H9 (cell line): Measurements from ENCODE around the gene TIGD3. TPM values are rescaled to one million over a fixed set of nuclear protein-coding genes. Genes with fewer than 3 reads are reported as not detected.
"Not testable (repeated sequence)": the region's sequence is repeated elsewhere in the genome, so short reads cannot be mapped to it uniquely, and the experiment has no call there.

Experiments used
- DNase-seq: peaks from one replicate; pipeline ENCODE4 v3.0.0-alpha.2; 2017
- H2AFZ ChIP-seq: one replicate; pipeline ENCODE4 v1.6.1; 2013; ENCODE audit warnings: mild to moderate bottlenecking, low read length, control low read depth, moderate library complexity
- H2AK5ac ChIP-seq: 2 replicates; pipeline ENCODE4 v1.6.1; 2013; ENCODE audit warnings: low read length, control low read depth, mixed read lengths; ENCODE audit not compliant: insufficient read length
- H2BK120ac ChIP-seq: one replicate; pipeline ENCODE4 v1.6.1; 2013; ENCODE audit warnings: low read depth, mild to moderate bottlenecking, low read length, control low read depth, inconsistent platforms; ENCODE audit not compliant: poor library complexity, severe bottlenecking
- H2BK12ac ChIP-seq: 2 replicates; pipeline ENCODE4 v1.6.1; 2013; ENCODE audit warnings: low read length, control low read depth, mixed read lengths, low read depth; ENCODE audit not compliant: insufficient read length
- H2BK15ac ChIP-seq: 2 replicates; pipeline ENCODE4 v1.6.1; 2013; ENCODE audit warnings: low read depth, low read length, control low read depth
- H2BK20ac ChIP-seq: one replicate; pipeline ENCODE4 v1.6.1; 2013; ENCODE audit warnings: low read depth, mild to moderate bottlenecking, low read length, control low read depth, inconsistent platforms; ENCODE audit not compliant: poor library complexity, severe bottlenecking
- H2BK5ac ChIP-seq: 2 replicates; pipeline ENCODE4 v1.6.1; 2013; ENCODE audit warnings: low read length, control low read depth, mixed read lengths; ENCODE audit not compliant: insufficient read length
- H3K14ac ChIP-seq: 2 replicates; pipeline ENCODE4 v1.6.1; 2013; ENCODE audit warnings: low read length, control low read depth; ENCODE audit not compliant: insufficient read depth
- H3K18ac ChIP-seq: 2 replicates; pipeline ENCODE4 v1.6.1; 2013; ENCODE audit warnings: low read depth, mild to moderate bottlenecking, mixed read lengths, low read length, control low read depth; ENCODE audit not compliant: insufficient read length
- H3K23ac ChIP-seq: 2 replicates; pipeline ENCODE4 v1.6.1; 2013; ENCODE audit warnings: low read length, control low read depth, mixed read lengths, low read depth; ENCODE audit not compliant: insufficient read length
- H3K23me2 ChIP-seq: 2 replicates; pipeline ENCODE4 v1.6.1; 2013; ENCODE audit warnings: low read depth, mild to moderate bottlenecking, mixed read lengths, low read length, control low read depth; ENCODE audit not compliant: insufficient read length, poor library complexity, severe bottlenecking
- H3K27ac ChIP-seq: 2 replicates; pipeline ENCODE4 v1.5.1; 2013; ENCODE audit warnings: low read length, control low read depth, mixed read lengths, low read depth; ENCODE audit not compliant: insufficient read length
- H3K27me3 ChIP-seq: 2 replicates; pipeline ENCODE4 v1.6.1; 2013; ENCODE audit warnings: low read length, control low read depth, inconsistent platforms; ENCODE audit not compliant: insufficient read depth
- H3K4ac ChIP-seq: 2 replicates; pipeline ENCODE4 v1.6.1; 2013; ENCODE audit warnings: low read depth, mild to moderate bottlenecking, control low read depth, inconsistent platforms, low read length, moderate library complexity
- H3K4me1 ChIP-seq: 2 replicates; pipeline ENCODE4 v1.6.1; 2013; ENCODE audit warnings: low read length, control low read depth, inconsistent platforms; ENCODE audit not compliant: insufficient read depth
- H3K4me2 ChIP-seq: 2 replicates; pipeline ENCODE4 v1.6.1; 2013; ENCODE audit warnings: low read length, control low read depth, mixed read lengths; ENCODE audit not compliant: insufficient read length, insufficient read depth
- H3K56ac ChIP-seq: 2 replicates; pipeline ENCODE4 v1.6.1; 2013; ENCODE audit warnings: low read depth, mild to moderate bottlenecking, mixed read lengths, low read length, control low read depth; ENCODE audit not compliant: insufficient read length
- H3K79me1 ChIP-seq: 2 replicates; pipeline ENCODE4 v1.6.1; 2013; ENCODE audit warnings: low read depth, mild to moderate bottlenecking, moderate library complexity, low read length, control low read depth, inconsistent platforms; ENCODE audit not compliant: insufficient read depth, poor library complexity, severe bottlenecking
- H3K79me2 ChIP-seq: 2 replicates; pipeline ENCODE4 v1.6.1; 2013; ENCODE audit warnings: low read length, control low read depth, inconsistent platforms; ENCODE audit not compliant: insufficient read depth
- H3K9ac ChIP-seq: 2 replicates; pipeline ENCODE4 v1.6.1; 2013; ENCODE audit warnings: low read length, control low read depth, mixed read lengths; ENCODE audit not compliant: insufficient read length; ENCODE audit errors: extremely low read depth
- H3K9me3 ChIP-seq: one replicate; pipeline ENCODE4 v1.6.1; 2013; ENCODE audit warnings: low read depth, low read length, inconsistent platforms; ENCODE audit not compliant: control insufficient read depth
- H3T11ph ChIP-seq: one replicate; pipeline ENCODE4 v1.6.1; 2013; ENCODE audit warnings: mild to moderate bottlenecking, low read length, control low read depth, inconsistent platforms
- H4K20me1 ChIP-seq: one replicate; pipeline ENCODE4 v1.6.1; 2013; ENCODE audit not compliant: control insufficient read depth, insufficient read length, insufficient read depth
- H4K5ac ChIP-seq: 2 replicates; pipeline ENCODE4 v1.6.1; 2013; ENCODE audit warnings: low read depth, mild to moderate bottlenecking, mixed read lengths, low read length, control low read depth; ENCODE audit not compliant: insufficient read length
- H4K8ac ChIP-seq: replicated peaks from 2 replicates; pipeline ENCODE4 v1.6.1; 2013; ENCODE audit warnings: low read length, control low read depth, mixed read lengths, low read depth; ENCODE audit not compliant: insufficient read length
- H4K91ac ChIP-seq: 2 replicates; pipeline ENCODE4 v1.6.1; 2013; ENCODE audit warnings: low read depth, mild to moderate bottlenecking, moderate library complexity, mixed read lengths, low read length, control low read depth; ENCODE audit not compliant: insufficient read length
- H3K27ac Mint-ChIP-seq, 3 experiments: 2 replicates in 2 of 3; 3 replicates in 1 of 3; pipeline ENCODE4 v1.8.0; 2020 to 2021; ENCODE audit warnings: mixed read lengths in 3 of 3, mild to moderate bottlenecking in 1 of 3, moderate library complexity in 1 of 3
- H3K27me3 Mint-ChIP-seq: 2 replicates; pipeline ENCODE4 v1.8.0; 2021; ENCODE audit warnings: low read depth, mild to moderate bottlenecking, moderate library complexity, mixed read lengths
- H3K36me3 Mint-ChIP-seq, 3 experiments: 2 replicates in 2 of 3; 3 replicates in 1 of 3; pipeline ENCODE4 v1.8.0; 2020 to 2021; ENCODE audit warnings: low read depth in 3 of 3, mixed read lengths in 3 of 3; ENCODE audit not compliant: insufficient read depth in 1 of 3
- H3K4me1 Mint-ChIP-seq, 2 experiments: 2 replicates each; pipeline ENCODE4 v1.8.0; 2020; ENCODE audit warnings: mixed read lengths in 2 of 2
- H3K4me3 Mint-ChIP-seq, 2 experiments: 2 replicates in 1 of 2; 3 replicates in 1 of 2; pipeline ENCODE4 v1.8.0; 2020 to 2021; ENCODE audit warnings: mild to moderate bottlenecking in 2 of 2, mixed read lengths in 2 of 2, moderate library complexity in 1 of 2
- H3K9me3 Mint-ChIP-seq, 2 experiments: 2 replicates in 1 of 2; 3 replicates in 1 of 2; pipeline ENCODE4 v1.8.0; 2020; ENCODE audit warnings: mild to moderate bottlenecking in 2 of 2, mixed read lengths in 2 of 2, moderate library complexity in 1 of 2
- CTCF ChIP-seq: fragments of 200-600 bp; sonication (generic); conservative IDR thresholded peaks from 3 replicates; pipeline ENCODE4 v1.8.0; 2021; ENCODE audit warnings: antibody characterized with exemption, mild to moderate bottlenecking
- whole genome bisulfite sequencing: extraction: QIAGEN DNeasy Blood & Tissue Kit; methylation state at CpG from one replicate; pipeline ENCODE4 v1.1.7; 2013; ENCODE audit warnings: missing lambda C conversion rate, low lambda C conversion rate, mixed read lengths; ENCODE audit not compliant: insufficient read length; ENCODE audit errors: extremely low coverage; 5-methylcytosine and 5-hydroxymethylcytosine counted together
- total RNA-seq: library from RNA; stranded (reverse); gene quantifications from 2 replicates; pipeline ENCODE4 v1.2.1, GENCODE V29; 2021

The TIGD3 gene
- total RNA-seq, 1 experiment from 2014 or later: 0.66 TPM

GRCh38 chr11:65330544-65330943 lies 24.0 kb upstream of the TIGD3 start:
- Histone ChIP-seq H3K4ac (no peak overlapping the region), H2BK12ac (no peak overlapping the region), H3K79me1 (no peaks in the 10 kb centered on the region), H2AK5ac (no peak overlapping the region), H3K4me2 (no peak overlapping the region), H4K20me1 (no peaks in the 10 kb centered on the region), H3K4me1 (0 out of 2 replicates have a peak, but pooled peaks cover 2% of the 10 kb centered on the region), H3K27me3 (no peaks in the 10 kb centered on the region), H3K79me2 (peaks cover 12% of the 10 kb centered on the region; the same call in 1 of the 2 replicates), H3K27ac (no peak overlapping the region), H2BK15ac (no peak overlapping the region), H4K91ac (no peak overlapping the region), H3K9me3 (no peaks in the 10 kb centered on the region), H4K5ac (no peak overlapping the region), H4K8ac (no peak overlapping the region), H3K18ac (no peak overlapping the region), H2AFZ (no peak overlapping the region), H2BK20ac (no peak overlapping the region), H2BK120ac (no peak overlapping the region), H3K14ac (no peak overlapping the region), H2BK5ac (no peak overlapping the region), H3T11ph (no peak overlapping the region), H3K23me2 (peaks cover 4% of the 10 kb centered on the region), H3K9ac (no peak overlapping the region), H3K23ac (no peak overlapping the region), H3K56ac (no peak overlapping the region)
- Mint-ChIP-seq H3K9me3 (no peaks in the 10 kb centered on the region; a peak in 1 of 5 replicates), H3K27me3 (peaks cover 4% of the 10 kb centered on the region), H3K36me3 (peaks cover 0 to 2% (median 2%) of the 10 kb centered on the region in 3 experiments; a peak in 1 of 7 replicates), H3K27ac (no peak overlapping the region), H3K4me1 (peaks cover 18 to 20% of the 10 kb centered on the region in 2 experiments), H3K4me3 (no peak overlapping the region)
- DNase-seq: no peak
- no peak for TF ChIP-seq CTCF
- WGBS: no CpG with 5 or more reads among the region's 7 CpGs

DNA sequence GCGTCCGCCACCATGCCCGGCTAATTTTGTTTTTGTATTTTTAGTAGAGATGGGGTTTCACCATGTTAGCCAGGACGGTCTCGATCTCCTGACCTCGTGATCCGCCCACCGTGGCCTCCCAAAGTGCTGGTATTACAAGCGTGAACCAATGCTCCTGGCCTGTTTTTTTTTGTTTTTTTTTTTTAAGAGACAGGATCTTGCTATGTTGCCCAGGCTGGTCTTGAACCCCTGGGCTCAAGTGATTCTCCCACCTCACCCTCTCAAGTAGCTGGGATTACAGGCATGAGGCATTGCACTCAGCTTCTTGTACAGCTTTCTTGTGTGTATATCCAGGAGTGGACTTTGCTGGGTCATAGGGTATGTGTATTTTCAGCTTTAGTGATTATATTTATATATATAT lies 22.0 kb upstream of the TIGD3 start:
- H3K4me1 ChIP-seq, H4K8ac ChIP-seq, H2AFZ ChIP-seq, H2BK12ac ChIP-seq, H3K23ac ChIP-seq, H4K20me1 ChIP-seq, H2BK20ac ChIP-seq, H3K9me3 ChIP-seq, H4K5ac ChIP-seq, H3K79me1 ChIP-seq, H3T11ph ChIP-seq, H3K36me3 Mint-ChIP-seq, H2BK15ac ChIP-seq, H3K27ac Mint-ChIP-seq, H3K4ac ChIP-seq, H3K9ac ChIP-seq, H3K23me2 ChIP-seq, H4K91ac ChIP-seq, DNase-seq, H3K9me3 Mint-ChIP-seq, H2BK5ac ChIP-seq, H2AK5ac ChIP-seq, H3K56ac ChIP-seq, H3K18ac ChIP-seq, H3K4me3 Mint-ChIP-seq, H2BK120ac ChIP-seq, H3K27me3 ChIP-seq, H3K14ac ChIP-seq, H3K27me3 Mint-ChIP-seq, H3K4me2 ChIP-seq, H3K27ac ChIP-seq: not testable (repeated sequence)
- peaks cover 19 to 21% of the 10 kb centered on the region in 2 experiments for H3K4me1 Mint-ChIP-seq
- H3K79me2 ChIP-seq: peaks cover 16% of the 10 kb centered on the region; the same call in 1 of the 2 replicates
- WGBS: no CpG with 5 or more reads among the region's 9 CpGs
